ENCODE data around the gene RPP25L. TPM values are rescaled to one million over a fixed set of nuclear protein-coding genes. Genes with fewer than 3 reads are reported as not detected.

The RPP25L gene
- total RNA-seq, 1 experiment from 2014 or later = 17.2 TPM

DNA sequence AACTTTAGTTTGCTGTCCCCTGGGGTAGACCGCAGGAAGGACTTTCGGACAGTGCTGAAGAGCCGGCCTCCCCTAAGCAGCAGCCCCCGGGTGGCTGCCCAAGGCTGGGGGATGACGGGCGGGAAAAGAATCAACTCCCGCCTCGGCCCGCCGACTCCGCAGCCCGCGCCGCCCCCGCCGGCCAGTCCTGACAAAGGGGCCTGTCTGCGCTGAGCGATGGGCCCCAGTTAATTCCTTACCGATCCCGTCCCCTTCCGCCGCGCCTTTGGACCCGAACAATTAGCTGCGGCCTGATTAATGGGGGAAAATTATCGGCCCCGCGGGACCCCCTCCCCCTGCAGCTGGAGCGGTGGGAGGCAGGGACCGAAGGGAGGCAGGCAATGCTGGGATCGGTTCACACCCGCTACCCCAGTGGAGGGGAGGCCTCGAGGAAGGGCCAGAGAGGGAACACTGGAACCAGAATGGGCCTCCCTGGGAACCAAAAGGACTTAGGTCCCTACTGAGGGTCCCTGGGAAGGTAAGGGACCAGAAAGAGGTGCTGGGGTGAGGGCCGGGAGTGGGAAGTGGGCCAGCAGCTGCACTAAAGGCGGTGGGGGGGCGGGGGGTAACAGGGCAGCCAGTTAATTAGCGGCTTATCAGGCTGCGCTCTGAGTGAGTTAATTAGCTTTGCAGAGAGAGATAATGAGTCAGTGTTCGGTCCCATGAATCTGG is 12.7 kb upstream of the RPP25L start:
- H3K9me3 Mint-ChIP-seq = peaks cover 0 to 6% of the 10 kb centered on the region in 2 experiments; a peak in 2 of 5 replicates
- Histone ChIP-seq H3K79me2 (ENCODE audit: insufficient read depth, low read length) (no peaks in the 10 kb centered on the region), H2BK120ac (ENCODE audit: low read depth, low read length, poor library complexity, severe bottlenecking) (no peak overlapping the region), H3K23me2 (ENCODE audit: insufficient read length, low read depth, low read length, poor library complexity, severe bottlenecking) (peaks cover 16% of the 10 kb centered on the region), H2BK15ac (ENCODE audit: low read depth, low read length) (no peak overlapping the region), H3K9me3 (ENCODE audit: control insufficient read depth, low read depth, low read length) (no peaks in the 10 kb centered on the region), H3K4me2 (ENCODE audit: insufficient read depth, insufficient read length, low read length) (no peak overlapping the region), H3K18ac (ENCODE audit: insufficient read length, low read depth, low read length) (no peak overlapping the region), H2AK5ac (ENCODE audit: insufficient read length, low read length) (no peak overlapping the region), H4K20me1 (ENCODE audit: control insufficient read depth, insufficient read depth, insufficient read length) (no peaks in the 10 kb centered on the region), H4K8ac (replicated peaks; ENCODE audit: insufficient read length, low read depth, low read length) (no peak overlapping the region), H2BK12ac (ENCODE audit: insufficient read length, low read depth, low read length) (no peak overlapping the region), H2BK5ac (ENCODE audit: insufficient read length, low read length) (no peak overlapping the region), H2BK20ac (ENCODE audit: low read depth, low read length, poor library complexity, severe bottlenecking) (no peak overlapping the region), H3K14ac (ENCODE audit: insufficient read depth, low read length) (no peak overlapping the region), H3K79me1 (ENCODE audit: insufficient read depth, low read depth, low read length, poor library complexity, severe bottlenecking) (no peaks in the 10 kb centered on the region), H4K5ac (ENCODE audit: insufficient read length, low read depth, low read length) (no peak overlapping the region), H3K23ac (ENCODE audit: insufficient read length, low read depth, low read length) (no peak overlapping the region), H3K4me1 (ENCODE audit: insufficient read depth, low read length) (0 out of 2 replicates have a peak, but pooled peaks cover 3% of the 10 kb centered on the region), H3K27me3 (ENCODE audit: insufficient read depth, low read length) (peaks cover 43% of the 10 kb centered on the region), H3K56ac (ENCODE audit: insufficient read length, low read depth, low read length) (no peak overlapping the region), H3K9ac (ENCODE audit: extremely low read depth, insufficient read length, low read length) (no peak overlapping the region), H3K27ac (ENCODE audit: insufficient read length, low read depth, low read length) (no peak overlapping the region), H4K91ac (ENCODE audit: insufficient read length, low read depth, low read length) (no peak overlapping the region), H3K4ac (ENCODE audit: low read depth, low read length) (no peak overlapping the region), H2AFZ (ENCODE audit: low read length) (no peak overlapping the region), H3T11ph (ENCODE audit: low read length) (no peak overlapping the region)
- H3K27me3 Mint-ChIP-seq (ENCODE audit: low read depth) = peaks cover 67% of the 10 kb centered on the region
- H3K4me1 Mint-ChIP-seq = peaks cover 17 to 34% of the 10 kb centered on the region in 2 experiments
- TF ChIP-seq CTCF (conservative IDR thresholded peaks at IDR 0.05) = no peak
- DNase-seq = no peak
- WGBS (ENCODE audit: extremely low coverage, insufficient read length, low lambda C conversion rate) = no CpG with 5 or more reads among the region's 39 CpGs
- H3K36me3 Mint-ChIP-seq (ENCODE audit: insufficient read depth in 1 of 3, low read depth in 3 of 3) = no peaks in the 10 kb centered on the region; a peak in 2 of 7 replicates
- H3K4me3 Mint-ChIP-seq = no peak overlapping the region
- no peak overlapping the region for H3K27ac Mint-ChIP-seq
